T-helper 9 cell (primary cell): ENCODE data around the gene OR4C46.
"Not testable (repeated sequence)": the region's sequence is repeated elsewhere in the genome, so short reads cannot be mapped to it uniquely, and the experiment has no call there.

Experiments
- DNase-seq: peaks from one replicate; pipeline ENCODE4 v3.0.0-alpha.2; 2020
- total RNA-seq, 2 donors: gene quantifications; one replicate each; lab custom pipeline; 2026; lab: John Stamatoyannopoulos, UW

The OR4C46 gene
- total RNA-seq = 0 reads per million in 2 donors

DNA sequence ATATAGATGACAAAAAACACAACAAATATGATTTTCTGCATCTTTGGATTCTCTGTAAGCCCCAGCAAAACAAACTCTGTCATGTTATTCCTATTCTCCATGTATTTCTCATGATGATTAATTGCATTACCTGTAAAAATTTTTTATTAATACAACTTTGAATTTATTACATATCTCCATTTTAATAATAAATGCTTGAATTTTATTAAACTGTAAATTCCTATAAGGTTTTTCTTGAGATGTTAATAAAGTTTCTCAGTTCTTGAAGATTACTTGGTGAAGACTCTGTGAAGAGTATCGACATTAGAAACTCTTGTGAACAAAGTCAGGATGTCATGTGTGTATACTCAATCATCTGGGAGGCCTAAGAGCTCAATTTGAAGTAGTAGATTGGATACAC is at the start of gene OR4C46:
Gene OR4C46 (minus strand): TSS at position 101 of the 400 bp plus-strand sequence. CDS start 0 bp downstream, at position 101.
- DNase-seq = no peak

DNA sequence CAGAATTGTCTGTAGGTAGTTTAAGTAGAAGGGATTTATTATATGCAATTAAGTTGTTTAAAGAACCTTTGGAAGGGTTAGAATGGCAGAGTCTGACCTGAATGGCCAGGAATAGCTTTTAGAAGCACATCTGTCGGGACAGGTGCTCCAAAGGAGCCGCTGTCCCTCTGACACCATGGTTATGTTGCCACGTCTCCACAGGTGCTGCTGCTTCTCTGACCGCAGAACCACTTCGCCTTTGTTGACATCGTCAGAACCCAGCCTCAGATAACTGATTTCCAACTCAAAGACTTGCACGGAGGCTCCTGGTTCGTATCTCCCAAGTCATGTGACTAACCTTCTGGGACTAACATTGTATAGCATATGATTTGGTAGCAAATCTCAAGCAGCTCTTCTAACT is 41.8 kb upstream of the OR4C46 start:
- DNase-seq = not testable (repeated sequence)

DNA sequence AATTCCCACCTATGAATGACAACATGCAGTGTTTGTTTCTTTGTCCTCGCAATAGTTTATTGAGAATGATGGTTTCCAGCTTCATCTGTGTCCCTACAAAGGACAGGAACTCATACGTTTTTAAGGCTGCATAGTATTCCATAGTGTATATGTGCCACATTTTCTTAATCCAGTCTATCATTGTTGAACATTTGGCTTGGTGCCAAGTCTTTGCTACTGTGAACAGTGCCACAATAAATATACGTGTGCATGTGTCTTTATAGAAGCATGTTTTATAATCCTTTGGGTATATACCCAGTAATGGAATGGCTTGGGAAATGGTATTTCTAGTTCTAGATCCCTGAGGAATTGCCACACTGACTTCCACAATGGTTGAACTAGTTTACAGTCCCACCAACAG is 42.4 kb downstream of the OR4C46 start:
- not testable (repeated sequence) for DNase-seq

DNA sequence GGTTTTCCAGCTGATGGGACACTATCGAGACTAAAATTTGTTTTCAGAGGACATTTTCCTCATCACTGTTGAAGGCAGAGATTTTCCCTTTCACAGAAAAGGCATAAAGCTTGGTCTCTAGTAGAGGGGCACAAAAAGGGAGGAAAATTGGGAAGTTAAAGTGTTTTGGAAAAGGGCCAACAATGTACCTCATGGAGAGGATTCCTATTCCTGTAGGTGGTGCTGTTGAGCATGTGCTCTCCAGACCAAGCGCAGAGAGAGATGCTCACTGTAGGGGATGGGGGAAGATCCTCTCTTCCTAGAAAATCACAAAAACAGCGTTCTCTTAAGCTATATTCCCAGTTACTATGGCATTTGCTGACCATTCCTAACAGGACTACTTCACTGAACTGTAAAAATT is 44.9 kb downstream of the OR4C46 start:
- no peak for DNase-seq

DNA sequence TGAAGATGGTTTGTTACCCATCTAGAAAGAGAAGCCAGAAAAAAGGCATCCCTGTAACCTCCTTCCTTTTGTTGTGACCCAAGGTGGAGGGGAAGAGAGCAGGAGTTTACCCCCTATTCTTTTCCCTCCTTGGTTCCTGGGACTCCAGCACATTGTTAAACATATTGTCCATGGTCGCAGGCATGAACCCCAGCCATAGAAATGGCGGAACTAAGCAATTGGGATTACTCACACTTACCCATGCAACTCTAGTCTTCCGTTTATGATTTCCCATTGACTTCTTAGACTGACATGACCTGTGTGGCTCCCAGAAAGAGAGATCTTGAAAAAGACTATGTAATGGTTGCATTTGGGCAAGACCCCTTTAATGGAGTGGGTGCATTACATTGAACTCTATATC is 45.4 kb downstream of the OR4C46 start:
- DNase-seq = no peak
